K562 (cell line): ENCODE measurements around the gene TSSK2. TPM values are rescaled to one million over a fixed set of nuclear protein-coding genes. Genes with fewer than 3 reads are reported as not detected.
A peak's percentile ranks its signal among the peaks of the same experiment; 100 is the strongest.

Experiments
- ARID2 ChIP-seq: fragments of 450-650 bp; IDR thresholded peaks from 2 replicates; pipeline ENCODE4 v1.6.1; 2017; ENCODE audit warnings: antibody characterized with exemption, mild to moderate bottlenecking
- ATF1 ChIP-seq, 2 experiments: fragments of 450-650 bp in 1 of 2; IDR thresholded peaks; 2 replicates each; pipeline ENCODE4 v1.6.1; 2016; ENCODE audit warnings: missing compliant biosample characterization in 1 of 2, missing genetic modification characterization in 1 of 2
- BCLAF1 ChIP-seq, 2 experiments: fragments of 450-650 bp in 1 of 2; IDR thresholded peaks; 2 replicates each; pipeline ENCODE4 v1.6.1; 2011 to 2017; ENCODE audit warnings: low read depth in 2 of 2, antibody characterized with exemption in 1 of 2, borderline replicate concordance in 1 of 2, low read length in 1 of 2, mild to moderate bottlenecking in 1 of 2, mixed read lengths in 1 of 2; ENCODE audit not compliant: control insufficient read depth in 1 of 2
- CGGBP1 ChIP-seq: fragments of 250-450 bp; sonication (Bioruptor Pico); IDR thresholded peaks from 2 replicates; pipeline ENCODE4 v1.9.0; 2021; ENCODE audit warnings: mild to moderate bottlenecking
- CTCFL ChIP-seq: IDR thresholded peaks from 2 replicates; pipeline ENCODE4 v1.6.1; 2011; ENCODE audit warnings: borderline replicate concordance, low read depth, mild to moderate bottlenecking, moderate library complexity, low read length; ENCODE audit not compliant: insufficient read depth, poor library complexity, severe bottlenecking
- ETS2 ChIP-seq: IDR thresholded peaks from 2 replicates; pipeline ENCODE4 v1.6.1; 2016; ENCODE audit warnings: borderline replicate concordance, missing genetic modification characterization, mild to moderate bottlenecking, moderate library complexity, missing compliant biosample characterization; ENCODE audit not compliant: poor library complexity, severe bottlenecking
- HDAC8 ChIP-seq: fragments of 450-650 bp; IDR thresholded peaks from 2 replicates; pipeline ENCODE4 v1.6.1; 2016; ENCODE audit warnings: mild to moderate bottlenecking, missing genetic modification characterization, moderate library complexity, missing compliant biosample characterization
- NONO ChIP-seq, 2 experiments: fragments of 200-400 bp in 1 of 2; fragments of 450-650 bp in 1 of 2; formaldehyde crosslinking in 1 of 2; IDR thresholded peaks; 2 replicates each; pipeline ENCODE4 v1.6.1; 2017; ENCODE audit warnings: low read depth in 2 of 2, mild to moderate bottlenecking in 2 of 2, moderate library complexity in 2 of 2, low read length in 1 of 2
- PRPF4 ChIP-seq: fragments of 200-400 bp; formaldehyde crosslinking; IDR thresholded peaks from one replicate; pipeline ENCODE4 v1.6.1; 2017; ENCODE audit warnings: low read length, low read depth, mild to moderate bottlenecking; ENCODE audit not compliant: insufficient read depth, poor library complexity, severe bottlenecking
- RBM25 ChIP-seq: fragments of 200-400 bp; formaldehyde crosslinking; IDR thresholded peaks from 2 replicates; pipeline ENCODE4 v1.6.1; 2018; ENCODE audit warnings: low read length, low read depth, moderate library complexity; ENCODE audit not compliant: severe bottlenecking
- SFPQ ChIP-seq: fragments of 200-400 bp; formaldehyde crosslinking; IDR thresholded peaks from 2 replicates; pipeline ENCODE4 v1.6.1; 2017; ENCODE audit warnings: mild to moderate bottlenecking, low read depth, low read length, moderate library complexity
- SMARCA5 ChIP-seq: fragments of 450-650 bp; IDR thresholded peaks from 2 replicates; pipeline ENCODE4 v1.6.1; 2016
- U2AF1 ChIP-seq: fragments of 200-400 bp; formaldehyde crosslinking; optimal IDR thresholded peaks from 2 replicates; pipeline ENCODE3; 2017; ENCODE audit warnings: mild to moderate bottlenecking, low read depth, low read length, moderate library complexity
- ZBTB43 ChIP-seq: sonication (generic); formaldehyde crosslinking; IDR thresholded peaks from 2 replicates; pipeline ENCODE4 v1.8.0; 2023; ENCODE audit warnings: mild to moderate bottlenecking, missing genetic modification reagents
- ZNF76 ChIP-seq: fragments of 250-450 bp; sonication (Bioruptor Pico); IDR thresholded peaks from 2 replicates; pipeline ENCODE4 v1.4.0; 2020; ENCODE audit warnings: mild to moderate bottlenecking, moderate library complexity, borderline replicate concordance
- polyA plus RNA-seq, 8 experiments: library from polyadenylated mRNA; depleted of rRNA in 4 of 8; stranded (reverse) in 5 of 8; unstranded in 3 of 8; fragments of >200 nt; fragmentation: Nextera tagmentation in 2 of 8; fragmentation: Illumina TruSeq in 1 of 8; extraction: Ambion mirVana in 2 of 8; extraction: Trizol in 1 of 8; gene quantifications; 2 replicates each; pipeline versions ENCODE4 v1.2.1 to v1.2.3, GENCODE V29; 2011 to 2014; ENCODE audit warnings: inconsistent platforms in 1 of 8, missing spikeins in 1 of 8
- total RNA-seq, 7 experiments: library from RNA; depleted of rRNA in 6 of 7; stranded (reverse); fragments of >200 nt in 6 of 7; fragmentation: Illumina TruSeq in 2 of 7; extraction: Trizol in 2 of 7; gene quantifications; 2 replicates each; pipeline versions ENCODE4 v1.2.1 to v1.2.3, GENCODE V29; 2011 to 2021; ENCODE audit warnings: low replicate concordance in 1 of 7

The TSSK2 gene
- total and polyA plus RNA-seq, 9 of the 15 experiments (the other 6 are each of a cell fraction or from before 2014, with no cell fraction given), result 0.04 TPM; not detected in 8

- 0 out of 4 replicates have a peak, but pooled peaks of 1 of the 2 experiments have one; percentile 44 for TF ChIP-seq NONO (IDR thresholded peaks at IDR 0.05; ENCODE audit: low read depth in 2 of 2, low read length in 1 of 2)
- peak; percentile 64; the same call in 1 of the 2 replicates for TF ChIP-seq ZBTB43 (CRISPR knock-in tag)
- peak; percentile 27 for TF ChIP-seq RBM25
- TF ChIP-seq ATF1 (CRISPR knock-in tag; IDR thresholded peaks at IDR 0.05), result no peak
- 0 out of 2 replicates have a peak, but pooled peaks have one; percentile 32 for TF ChIP-seq ATF1 (tag; IDR thresholded peaks at IDR 0.05)
- no peak for TF ChIP-seq HDAC8 (tag)
- no peak for TF ChIP-seq SMARCA5
- TF ChIP-seq ETS2 (tag), result no peak
- TF ChIP-seq SFPQ, result no peak
- no peak for TF ChIP-seq CGGBP1 (CRISPR knock-in tag)
- no peak for TF ChIP-seq CTCFL
- TF ChIP-seq U2AF1, result no peak
- no peak for TF ChIP-seq PRPF4
- TF ChIP-seq ARID2, result no peak
- TF ChIP-seq BCLAF1 (IDR thresholded peaks at IDR 0.05; ENCODE audit: borderline replicate concordance in 1 of 2, control insufficient read depth in 1 of 2, low read depth in 2 of 2, low read length in 1 of 2), result peak in 1 of 2 experiments; percentile 78; a peak in 1 of 4 replicates
- TF ChIP-seq ZNF76 (CRISPR knock-in tag), result peak; percentile 85; the same call in 1 of the 2 replicates
These were observed 21.7 kb upstream of the TSSK2 start (continued) for GRCh38 chr22:19109198-19110063.
